SK-N-SH treated with all-trans-retinoic acid at 6 μM for 48 hours (cell line): ENCODE results near the gene FBXO8.

Experiments
- ATAC-seq: fragments of 200-7000 bp; cut with Tn5 transposase; 3 replicates; pipeline ENCODE4 v1.9.1; 2020; ENCODE audit warnings: mild to moderate bottlenecking, moderate library complexity
- ARNTL ChIP-seq: fragments of 450-650 bp; formaldehyde crosslinking; IDR thresholded peaks from 2 replicates; pipeline ENCODE4 v1.5.0; 2020; ENCODE audit warnings: low read depth, mild to moderate bottlenecking, moderate library complexity, borderline replicate concordance
- BACH2 ChIP-seq: fragments of 250-450 bp; sonication (Bioruptor Pico); IDR thresholded peaks from 2 replicates; pipeline ENCODE4 v1.9.0; 2021; ENCODE audit warnings: mild to moderate bottlenecking, borderline replicate concordance
- CSDC2 ChIP-seq: fragments of 250-450 bp; sonication (Bioruptor Pico); IDR thresholded peaks from 2 replicates; pipeline ENCODE4 v1.5.0; 2020; ENCODE audit warnings: mild to moderate bottlenecking, moderate library complexity
- ESRRG ChIP-seq: fragments of 250-450 bp; sonication (Bioruptor Pico); IDR thresholded peaks from 2 replicates; pipeline ENCODE4 v1.6.1; 2021; ENCODE audit warnings: mild to moderate bottlenecking
- ISL1 ChIP-seq: fragments of 250-450 bp; sonication (Bioruptor Pico); IDR thresholded peaks from 2 replicates; pipeline ENCODE4 v2.1.2; 2022; ENCODE audit warnings: mild to moderate bottlenecking, moderate library complexity
- RARB ChIP-seq: fragments of 250-450 bp; sonication (Bioruptor Pico); IDR thresholded peaks from 2 replicates; pipeline ENCODE4 v1.8.0; 2021; ENCODE audit warnings: mild to moderate bottlenecking, moderate library complexity
- TCF4 ChIP-seq: fragments of 250-450 bp; sonication (Bioruptor Pico); IDR thresholded peaks from 2 replicates; pipeline ENCODE4 v1.8.0; 2021; ENCODE audit warnings: mild to moderate bottlenecking, moderate library complexity, borderline replicate concordance
- TOX ChIP-seq: fragments of 250-450 bp; sonication (Bioruptor Pico); IDR thresholded peaks from 2 replicates; pipeline ENCODE4 v1.8.0; 2021; ENCODE audit warnings: mild to moderate bottlenecking, moderate library complexity, borderline replicate concordance
- ZC3H10 ChIP-seq: fragments of 250-450 bp; sonication (Bioruptor Pico); IDR thresholded peaks from 2 replicates; pipeline ENCODE4 v1.5.1; 2021; ENCODE audit warnings: mild to moderate bottlenecking, moderate library complexity
- ZFP3 ChIP-seq: fragments of 250-450 bp; sonication (Bioruptor Pico); IDR thresholded peaks from 2 replicates; pipeline ENCODE4 v1.5.0; 2020; ENCODE audit warnings: mild to moderate bottlenecking, moderate library complexity
- ZFP30 ChIP-seq: fragments of 450-650 bp; formaldehyde crosslinking; IDR thresholded peaks from 2 replicates; pipeline ENCODE4 v1.5.0; 2022; ENCODE audit warnings: mild to moderate bottlenecking, moderate library complexity
- ZNF565 ChIP-seq: fragments of 450-650 bp; formaldehyde crosslinking; conservative IDR thresholded peaks from 2 replicates; pipeline ENCODE4 v1.5.0; 2020; ENCODE audit warnings: low read depth, mild to moderate bottlenecking, moderate library complexity
- ZNF70 ChIP-seq: fragments of 450-650 bp; formaldehyde crosslinking; IDR thresholded peaks from 2 replicates; pipeline ENCODE4 v1.5.0; 2020; ENCODE audit warnings: mild to moderate bottlenecking, moderate library complexity
- TF ChIP-seq, protein P1 (sequence below): fragments of 250-450 bp; sonication (Bioruptor Pico); IDR thresholded peaks from 2 replicates; pipeline ENCODE4 v1.5.0; 2020; ENCODE audit warnings: mild to moderate bottlenecking, moderate library complexity
- TF ChIP-seq, protein P2 (sequence below): fragments of 250-450 bp; sonication (Bioruptor Pico); IDR thresholded peaks from 2 replicates; pipeline ENCODE4 v1.8.0; 2020; ENCODE audit warnings: mild to moderate bottlenecking, moderate library complexity, borderline replicate concordance
- TF ChIP-seq, protein P3 (sequence below): fragments of 250-450 bp; sonication (Bioruptor Pico); IDR thresholded peaks from 2 replicates; pipeline ENCODE4 v1.5.1; 2021; ENCODE audit warnings: mild to moderate bottlenecking, moderate library complexity

FBXO8 gene, protein sequence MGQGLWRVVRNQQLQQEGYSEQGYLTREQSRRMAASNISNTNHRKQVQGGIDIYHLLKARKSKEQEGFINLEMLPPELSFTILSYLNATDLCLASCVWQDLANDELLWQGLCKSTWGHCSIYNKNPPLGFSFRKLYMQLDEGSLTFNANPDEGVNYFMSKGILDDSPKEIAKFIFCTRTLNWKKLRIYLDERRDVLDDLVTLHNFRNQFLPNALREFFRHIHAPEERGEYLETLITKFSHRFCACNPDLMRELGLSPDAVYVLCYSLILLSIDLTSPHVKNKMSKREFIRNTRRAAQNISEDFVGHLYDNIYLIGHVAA

DNA sequence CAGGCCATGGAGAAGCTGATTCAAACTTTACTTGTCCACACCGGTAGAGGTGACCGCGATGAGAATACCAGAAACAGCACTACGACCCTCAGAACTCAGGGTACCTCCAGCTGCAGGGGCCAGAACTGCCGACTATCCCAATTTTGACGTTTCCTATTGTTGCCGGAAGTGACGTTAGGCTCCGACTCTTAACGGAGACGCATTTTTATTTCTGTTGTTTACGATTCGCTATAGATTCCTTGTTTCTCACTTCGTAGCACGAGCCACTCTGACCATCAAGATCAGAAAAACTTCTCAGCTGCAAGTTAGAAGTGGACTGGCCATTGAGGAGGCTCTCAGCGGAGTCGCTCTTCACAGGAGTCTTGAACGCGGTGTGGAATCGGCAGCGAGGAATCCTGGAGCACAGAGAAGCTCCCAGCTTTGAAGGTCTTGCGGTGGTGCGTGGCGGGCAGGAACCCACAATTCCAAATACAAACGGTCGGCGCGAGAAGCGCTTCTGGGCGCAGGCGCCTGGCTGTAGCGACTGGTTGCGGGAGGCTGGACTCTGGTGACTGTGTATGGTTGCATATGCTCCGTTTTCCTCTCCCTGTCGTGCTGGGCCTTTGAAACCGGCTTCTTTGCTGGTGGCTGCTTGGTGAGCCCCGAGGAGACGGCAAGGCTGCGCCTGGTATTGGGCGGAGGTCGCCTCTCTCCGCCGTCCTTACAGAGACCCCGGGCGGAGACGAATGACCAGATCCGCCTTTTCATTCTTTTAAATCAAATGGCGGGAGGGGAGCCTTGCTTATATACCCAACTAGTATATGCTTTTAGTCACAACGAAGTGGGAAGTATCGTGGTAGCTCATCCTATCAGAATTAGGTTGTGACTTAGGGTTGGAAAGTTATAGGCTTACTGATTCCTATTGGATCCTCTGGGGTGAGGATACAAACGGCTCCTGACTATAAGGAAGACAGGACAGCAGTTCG lies at the start of gene FBXO8, which contains the start of gene CEP44:
TSS of gene FBXO8 (minus strand) at position 161 of the 965 bp plus-strand sequence. CDS start 20,575 bp downstream, outside the sequence.
TSS of gene CEP44 (plus strand) at position 405 of the 965 bp plus-strand sequence. CDS start 15,211 bp downstream, outside the sequence.
- ATAC-seq, result peak; percentile 81
- 0 out of 2 replicates have a peak, but pooled peaks have one; percentile 9 for TF ChIP-seq CSDC2 (CRISPR knock-in tag)
- no peak for TF ChIP-seq ZFP3 (CRISPR knock-in tag)
- TF ChIP-seq, protein P1, sequence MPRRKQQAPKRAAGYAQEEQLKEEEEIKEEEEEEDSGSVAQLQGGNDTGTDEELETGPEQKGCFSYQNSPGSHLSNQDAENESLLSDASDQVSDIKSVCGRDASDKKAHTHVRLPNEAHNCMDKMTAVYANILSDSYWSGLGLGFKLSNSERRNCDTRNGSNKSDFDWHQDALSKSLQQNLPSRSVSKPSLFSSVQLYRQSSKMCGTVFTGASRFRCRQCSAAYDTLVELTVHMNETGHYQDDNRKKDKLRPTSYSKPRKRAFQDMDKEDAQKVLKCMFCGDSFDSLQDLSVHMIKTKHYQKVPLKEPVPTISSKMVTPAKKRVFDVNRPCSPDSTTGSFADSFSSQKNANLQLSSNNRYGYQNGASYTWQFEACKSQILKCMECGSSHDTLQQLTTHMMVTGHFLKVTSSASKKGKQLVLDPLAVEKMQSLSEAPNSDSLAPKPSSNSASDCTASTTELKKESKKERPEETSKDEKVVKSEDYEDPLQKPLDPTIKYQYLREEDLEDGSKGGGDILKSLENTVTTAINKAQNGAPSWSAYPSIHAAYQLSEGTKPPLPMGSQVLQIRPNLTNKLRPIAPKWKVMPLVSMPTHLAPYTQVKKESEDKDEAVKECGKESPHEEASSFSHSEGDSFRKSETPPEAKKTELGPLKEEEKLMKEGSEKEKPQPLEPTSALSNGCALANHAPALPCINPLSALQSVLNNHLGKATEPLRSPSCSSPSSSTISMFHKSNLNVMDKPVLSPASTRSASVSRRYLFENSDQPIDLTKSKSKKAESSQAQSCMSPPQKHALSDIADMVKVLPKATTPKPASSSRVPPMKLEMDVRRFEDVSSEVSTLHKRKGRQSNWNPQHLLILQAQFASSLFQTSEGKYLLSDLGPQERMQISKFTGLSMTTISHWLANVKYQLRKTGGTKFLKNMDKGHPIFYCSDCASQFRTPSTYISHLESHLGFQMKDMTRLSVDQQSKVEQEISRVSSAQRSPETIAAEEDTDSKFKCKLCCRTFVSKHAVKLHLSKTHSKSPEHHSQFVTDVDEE (CRISPR knock-in tag), result 0 out of 2 replicates have a peak, but pooled peaks have one; percentile 45

DNA sequence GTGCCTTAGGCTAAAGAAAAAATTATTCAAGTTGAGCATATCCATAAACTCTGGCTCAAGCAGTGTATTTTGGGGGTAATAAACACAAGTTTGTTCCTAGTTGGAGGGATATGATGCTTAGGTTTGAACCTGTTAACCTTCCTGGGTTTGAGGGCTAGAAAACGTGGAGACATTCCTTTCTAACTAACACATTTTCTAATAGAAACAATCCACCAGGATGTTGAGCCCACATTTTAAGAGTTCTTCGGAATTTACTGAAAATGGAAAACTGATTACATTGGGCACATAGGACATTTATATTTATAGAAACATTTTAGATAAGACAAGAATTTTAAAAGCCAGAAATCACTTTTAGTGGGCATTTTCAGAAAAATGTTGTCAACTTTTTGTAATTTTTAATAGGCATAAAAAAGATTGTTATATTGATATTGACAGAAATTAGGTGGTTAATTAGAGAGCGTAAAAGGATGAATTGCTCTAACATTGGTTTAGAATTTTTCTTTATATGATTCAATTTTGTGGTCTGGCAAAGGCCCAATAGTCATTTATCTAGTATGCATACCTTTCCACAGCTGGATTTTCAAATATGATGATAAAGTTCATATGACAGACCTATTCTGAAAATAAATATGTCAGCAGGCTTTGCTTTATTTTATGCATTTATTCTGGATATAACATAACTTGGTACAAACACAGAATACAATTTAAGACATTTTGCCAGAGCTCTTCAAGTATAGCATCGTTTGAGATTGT lies 49.5 kb upstream of the FBXO8 start:
- TF ChIP-seq TOX (CRISPR knock-in tag), result no peak
- TF ChIP-seq ZC3H10 (CRISPR knock-in tag), result no peak
- peak; percentile 87 for TF ChIP-seq ISL1 (CRISPR knock-in tag)
- TF ChIP-seq ZFP30, result no peak
- TF ChIP-seq, all 23 proteins: peak for 1
- ATAC-seq, result peak; percentile 66

DNA sequence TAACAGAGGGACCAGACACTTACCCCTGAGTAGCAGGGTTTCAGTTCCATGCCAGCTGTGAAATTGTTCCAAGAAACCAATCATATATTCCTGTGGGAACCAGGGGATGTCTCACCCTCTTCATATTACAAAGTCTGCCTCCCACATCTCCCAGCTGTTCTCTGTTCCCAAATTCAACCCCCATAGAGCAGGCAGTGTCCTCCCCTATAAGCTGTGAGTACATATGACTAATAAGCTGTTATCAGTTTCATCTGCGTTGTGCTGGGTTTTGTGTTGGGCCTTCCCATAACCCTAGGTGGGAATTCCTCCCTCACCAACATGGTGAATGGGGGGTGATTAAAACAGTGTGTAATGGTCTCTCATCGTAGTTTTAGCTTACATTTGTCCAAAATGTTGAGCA lies 41.3 kb upstream of the FBXO8 start:
- no peak for TF ChIP-seq ZNF70
- TF ChIP-seq RARB (CRISPR knock-in tag), result no peak
- TF ChIP-seq, all 23 proteins: peak for 0
- no peak for ATAC-seq

DNA sequence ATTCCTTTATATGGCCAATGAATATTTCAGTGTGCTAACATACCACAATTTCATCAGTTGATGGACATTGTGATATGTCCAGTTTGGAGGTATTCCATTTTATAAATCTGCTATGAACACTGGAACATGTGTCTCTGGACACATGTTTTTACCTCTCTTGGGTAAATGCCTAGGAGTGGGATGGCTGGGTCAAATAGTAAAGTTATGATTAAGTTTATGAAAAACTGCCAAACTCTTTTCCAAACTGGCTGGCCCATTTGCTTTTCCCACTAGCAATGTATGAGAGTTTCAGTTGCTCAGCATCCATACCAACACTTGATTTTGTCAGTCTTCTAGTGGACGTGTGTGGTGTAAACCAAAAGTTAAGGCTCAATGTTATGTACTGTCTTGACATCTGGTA lies 40.8 kb upstream of the FBXO8 start:
- no peak for TF ChIP-seq ZC3H10 (CRISPR knock-in tag)
- TF ChIP-seq ZNF70, result no peak
- TF ChIP-seq TOX (CRISPR knock-in tag), result no peak
- no peak for TF ChIP-seq RARB (CRISPR knock-in tag)
- TF ChIP-seq, protein P2, sequence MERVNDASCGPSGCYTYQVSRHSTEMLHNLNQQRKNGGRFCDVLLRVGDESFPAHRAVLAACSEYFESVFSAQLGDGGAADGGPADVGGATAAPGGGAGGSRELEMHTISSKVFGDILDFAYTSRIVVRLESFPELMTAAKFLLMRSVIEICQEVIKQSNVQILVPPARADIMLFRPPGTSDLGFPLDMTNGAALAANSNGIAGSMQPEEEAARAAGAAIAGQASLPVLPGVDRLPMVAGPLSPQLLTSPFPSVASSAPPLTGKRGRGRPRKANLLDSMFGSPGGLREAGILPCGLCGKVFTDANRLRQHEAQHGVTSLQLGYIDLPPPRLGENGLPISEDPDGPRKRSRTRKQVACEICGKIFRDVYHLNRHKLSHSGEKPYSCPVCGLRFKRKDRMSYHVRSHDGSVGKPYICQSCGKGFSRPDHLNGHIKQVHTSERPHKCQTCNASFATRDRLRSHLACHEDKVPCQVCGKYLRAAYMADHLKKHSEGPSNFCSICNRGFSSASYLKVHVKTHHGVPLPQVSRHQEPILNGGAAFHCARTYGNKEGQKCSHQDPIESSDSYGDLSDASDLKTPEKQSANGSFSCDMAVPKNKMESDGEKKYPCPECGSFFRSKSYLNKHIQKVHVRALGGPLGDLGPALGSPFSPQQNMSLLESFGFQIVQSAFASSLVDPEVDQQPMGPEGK (CRISPR knock-in tag), result no peak
- no peak for TF ChIP-seq TCF4
- no peak for TF ChIP-seq BACH2 (CRISPR knock-in tag)
- TF ChIP-seq ARNTL (CRISPR knock-in tag), result no peak
- TF ChIP-seq, protein P3, sequence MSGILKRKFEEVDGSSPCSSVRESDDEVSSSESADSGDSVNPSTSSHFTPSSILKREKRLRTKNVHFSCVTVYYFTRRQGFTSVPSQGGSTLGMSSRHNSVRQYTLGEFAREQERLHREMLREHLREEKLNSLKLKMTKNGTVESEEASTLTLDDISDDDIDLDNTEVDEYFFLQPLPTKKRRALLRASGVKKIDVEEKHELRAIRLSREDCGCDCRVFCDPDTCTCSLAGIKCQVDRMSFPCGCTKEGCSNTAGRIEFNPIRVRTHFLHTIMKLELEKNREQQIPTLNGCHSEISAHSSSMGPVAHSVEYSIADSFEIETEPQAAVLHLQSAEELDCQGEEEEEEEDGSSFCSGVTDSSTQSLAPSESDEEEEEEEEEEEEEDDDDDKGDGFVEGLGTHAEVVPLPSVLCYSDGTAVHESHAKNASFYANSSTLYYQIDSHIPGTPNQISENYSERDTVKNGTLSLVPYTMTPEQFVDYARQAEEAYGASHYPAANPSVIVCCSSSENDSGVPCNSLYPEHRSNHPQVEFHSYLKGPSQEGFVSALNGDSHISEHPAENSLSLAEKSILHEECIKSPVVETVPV (CRISPR knock-in tag), result no peak
- TF ChIP-seq ZFP30, result no peak
- TF ChIP-seq ZFP3 (CRISPR knock-in tag), result no peak
- ATAC-seq, result no peak

DNA sequence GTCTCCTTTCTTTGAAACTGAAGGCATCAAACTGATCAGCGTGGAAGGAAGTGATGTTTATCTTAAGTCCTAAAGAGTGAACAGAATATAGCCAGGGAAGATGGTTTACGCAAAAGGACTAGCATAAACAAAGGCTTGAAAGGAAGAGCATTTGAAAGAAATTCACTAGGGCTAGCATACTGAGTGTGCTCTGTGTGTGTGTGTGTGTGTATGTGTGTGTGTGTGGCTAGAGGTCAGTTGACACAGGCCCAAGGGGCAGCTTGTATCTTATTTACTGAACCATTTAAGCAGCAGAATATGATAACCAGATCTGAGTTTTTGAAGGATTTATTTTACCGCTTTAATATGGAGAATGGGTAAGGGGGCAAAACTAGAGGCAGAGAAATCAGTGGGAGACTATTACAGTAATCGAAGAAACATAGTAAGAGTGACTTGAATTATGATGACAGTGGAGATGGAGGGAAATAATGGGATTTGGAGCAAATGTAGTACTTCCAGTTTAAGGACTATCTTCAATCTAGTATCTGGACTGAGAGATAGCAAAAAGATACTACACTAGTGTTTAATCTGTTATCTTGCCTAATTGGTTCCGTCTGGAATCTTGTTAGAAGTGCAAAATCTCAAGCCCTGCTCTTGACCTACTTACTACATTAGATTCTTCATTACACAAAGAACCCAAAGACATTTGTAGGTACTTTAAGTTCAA lies 37.2 kb upstream of the FBXO8 start:
- TF ChIP-seq ZNF565 (CRISPR knock-in tag), result 0 out of 2 replicates have a peak, but pooled peaks have one; percentile 26
- no peak for TF ChIP-seq CSDC2 (CRISPR knock-in tag)
- TF ChIP-seq, protein P1 (CRISPR knock-in tag), result peak; percentile 82
- TF ChIP-seq ESRRG (CRISPR knock-in tag), result no peak
- TF ChIP-seq TCF4, result peak; percentile 80; the same call in 1 of the 2 replicates
- no peak for TF ChIP-seq TOX (CRISPR knock-in tag)
- TF ChIP-seq, protein P3 (CRISPR knock-in tag), result 0 out of 2 replicates have a peak, but pooled peaks have one; percentile 34
- no peak for ATAC-seq
